Cerebellar nuclear complex (tissue), 1 donor: ENCODE measurements around the gene PHPT1.

Source experiments
- DNase-seq, 2 experiments: peaks; one replicate each; lab custom pipeline; 2025; lab: John Stamatoyannopoulos, UW

PHPT1 gene

DNA sequence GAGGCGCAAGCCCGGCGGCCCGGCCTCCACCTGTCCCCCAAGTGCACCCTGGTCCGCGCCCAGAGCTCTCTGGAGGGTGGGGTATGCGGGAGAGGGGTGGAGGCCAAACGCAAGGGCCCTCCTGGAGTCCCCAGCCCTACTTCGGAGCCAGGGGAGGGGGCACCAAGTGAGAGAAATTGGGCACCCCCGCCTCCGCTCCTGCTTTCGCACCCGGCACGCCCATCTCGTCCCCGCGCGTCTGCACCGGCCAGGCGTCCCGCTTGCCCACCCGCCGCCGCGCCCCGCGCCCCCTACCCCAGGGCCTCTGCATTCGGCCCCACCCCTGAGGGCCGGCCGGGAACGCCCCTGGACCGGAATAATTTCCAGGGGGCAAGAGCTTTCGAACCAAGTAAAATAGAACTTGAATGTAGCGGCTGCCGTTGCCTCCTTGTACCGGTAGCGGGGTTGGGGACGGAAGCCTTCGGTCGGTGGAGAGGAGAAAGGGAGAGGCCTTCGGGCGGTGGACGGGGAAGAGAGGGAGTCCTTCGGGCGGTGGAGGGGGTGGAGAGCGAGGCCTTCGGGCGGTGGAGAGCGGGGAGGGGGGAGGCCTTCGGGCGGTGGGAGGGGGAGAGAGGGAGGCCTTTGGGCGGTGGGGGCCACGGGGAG is 694 bp upstream of the PHPT1 start:
- DNase-seq: no peak

DNA sequence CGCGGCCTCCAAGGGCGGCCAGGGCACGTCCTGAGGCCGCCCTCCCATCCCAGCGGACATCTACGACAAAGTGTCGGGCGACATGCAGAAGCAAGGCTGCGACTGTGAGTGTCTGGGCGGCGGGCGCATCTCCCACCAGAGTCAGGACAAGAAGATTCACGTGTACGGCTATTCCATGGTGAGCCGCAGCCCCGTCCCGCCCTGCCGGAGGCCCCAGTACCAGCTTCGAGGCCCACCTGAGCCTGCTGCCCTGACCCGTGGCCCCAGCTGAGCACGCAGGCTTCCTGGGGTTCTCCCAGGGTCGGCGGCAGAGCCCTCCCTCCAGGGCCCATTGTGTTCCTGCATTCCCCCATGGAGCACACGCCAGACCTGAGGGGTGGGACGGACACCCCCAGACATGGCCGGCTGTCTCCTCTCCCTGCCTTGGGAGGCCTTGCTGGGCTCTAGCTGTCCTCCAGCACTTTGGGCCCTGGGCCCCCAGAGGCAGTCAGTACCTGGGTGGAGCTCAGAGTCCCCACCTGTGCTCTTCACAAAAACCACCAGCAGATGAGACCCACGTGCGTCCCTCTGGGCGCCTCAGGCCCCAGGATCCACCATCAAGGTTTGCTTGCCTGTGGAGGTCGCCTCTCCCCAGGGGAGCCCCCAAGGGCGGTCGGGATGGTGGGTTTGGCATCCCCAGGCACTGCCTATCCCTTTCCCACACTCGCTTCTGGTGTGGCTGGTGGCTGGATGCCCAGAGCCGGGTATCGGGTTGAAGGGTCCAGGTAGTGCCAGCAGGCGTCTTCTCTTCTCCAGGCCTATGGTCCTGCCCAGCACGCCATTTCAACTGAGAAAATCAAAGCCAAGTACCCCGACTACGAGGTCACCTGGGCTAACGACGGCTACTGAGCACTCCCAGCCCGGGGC is 1.0 kb downstream of the PHPT1 start:
- no peak for DNase-seq

DNA sequence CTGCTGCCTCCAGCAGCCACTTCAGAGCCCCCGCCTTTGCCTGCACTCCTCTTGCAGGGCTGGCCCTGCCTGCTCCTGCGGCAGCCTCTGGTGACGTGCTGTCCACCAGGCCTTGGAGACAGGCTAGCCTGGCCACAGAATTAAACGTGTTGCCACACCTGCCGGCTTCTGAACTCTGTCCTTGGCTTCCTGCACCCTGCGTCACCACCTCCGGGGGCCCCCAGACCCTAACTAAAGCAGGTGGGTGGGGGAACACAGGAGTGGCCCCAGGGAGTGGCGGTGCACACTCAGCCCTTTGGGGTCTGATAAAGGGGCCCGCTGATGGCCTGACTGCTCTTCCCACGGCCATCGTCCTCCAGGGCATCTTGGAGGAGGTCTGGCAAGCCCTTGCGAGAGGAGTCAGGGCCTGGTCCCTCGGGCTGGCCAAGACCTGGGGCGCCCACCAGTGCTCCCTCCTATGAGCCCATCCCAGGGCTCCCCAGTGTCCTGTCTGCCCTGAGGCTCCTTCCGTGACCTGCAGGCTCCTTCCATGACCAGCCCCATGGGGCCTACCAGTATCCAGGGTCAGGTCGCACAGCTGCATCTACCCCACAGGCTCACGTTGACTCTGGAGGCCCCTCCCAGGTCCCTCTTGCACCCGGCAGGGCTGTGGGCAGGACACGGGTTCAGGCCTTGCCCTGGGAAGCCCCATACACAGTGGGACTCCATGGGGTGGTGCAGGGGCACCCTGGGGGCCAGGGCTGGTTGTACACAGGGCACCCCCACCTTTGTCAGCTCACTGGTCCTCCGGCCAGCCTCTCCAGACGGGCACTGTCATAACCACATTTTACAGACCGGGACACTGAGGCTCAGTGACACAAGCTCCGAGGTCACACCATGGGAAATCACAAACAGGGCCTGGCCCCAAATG is 1.9 kb downstream of the PHPT1 start:
- DNase-seq: no peak

- no peak for DNase-seq
Observed at GRCh38 chr9:136851941-136852663, 2.9 kb downstream of the PHPT1 start, which contains the start of gene MAMDC4. Gene MAMDC4 (plus strand): TSS chr9:136852346. CDS start chr9:136852417, 71 bp downstream.

- DNase-seq: no peak
Observed at GRCh38 chr9:136852664-136853595, 3.7 kb downstream of the PHPT1 start.

DNA sequence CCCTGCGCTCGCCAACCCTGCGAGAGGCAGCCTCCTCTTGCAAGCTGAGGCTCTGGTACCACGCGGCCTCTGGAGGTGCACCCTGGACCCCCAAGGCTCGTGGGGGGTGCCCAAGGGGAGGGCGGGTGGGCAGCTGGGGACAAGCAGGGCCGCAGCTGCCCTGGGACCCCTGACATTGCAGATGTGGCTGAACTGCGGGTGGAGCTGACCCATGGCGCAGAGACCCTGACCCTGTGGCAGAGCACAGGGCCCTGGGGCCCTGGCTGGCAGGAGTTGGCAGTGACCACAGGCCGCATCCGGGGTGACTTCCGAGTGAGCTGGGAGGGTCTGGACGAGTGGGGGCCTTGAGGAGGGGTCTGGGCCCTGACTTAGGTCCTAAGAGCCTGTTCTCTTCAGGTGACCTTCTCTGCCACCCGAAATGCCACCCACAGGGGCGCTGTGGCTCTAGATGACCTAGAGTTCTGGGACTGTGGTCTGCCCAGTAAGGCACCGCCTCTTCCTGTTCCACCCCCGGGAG is 4.4 kb downstream of the PHPT1 start:
- DNase-seq: no peak

DNA sequence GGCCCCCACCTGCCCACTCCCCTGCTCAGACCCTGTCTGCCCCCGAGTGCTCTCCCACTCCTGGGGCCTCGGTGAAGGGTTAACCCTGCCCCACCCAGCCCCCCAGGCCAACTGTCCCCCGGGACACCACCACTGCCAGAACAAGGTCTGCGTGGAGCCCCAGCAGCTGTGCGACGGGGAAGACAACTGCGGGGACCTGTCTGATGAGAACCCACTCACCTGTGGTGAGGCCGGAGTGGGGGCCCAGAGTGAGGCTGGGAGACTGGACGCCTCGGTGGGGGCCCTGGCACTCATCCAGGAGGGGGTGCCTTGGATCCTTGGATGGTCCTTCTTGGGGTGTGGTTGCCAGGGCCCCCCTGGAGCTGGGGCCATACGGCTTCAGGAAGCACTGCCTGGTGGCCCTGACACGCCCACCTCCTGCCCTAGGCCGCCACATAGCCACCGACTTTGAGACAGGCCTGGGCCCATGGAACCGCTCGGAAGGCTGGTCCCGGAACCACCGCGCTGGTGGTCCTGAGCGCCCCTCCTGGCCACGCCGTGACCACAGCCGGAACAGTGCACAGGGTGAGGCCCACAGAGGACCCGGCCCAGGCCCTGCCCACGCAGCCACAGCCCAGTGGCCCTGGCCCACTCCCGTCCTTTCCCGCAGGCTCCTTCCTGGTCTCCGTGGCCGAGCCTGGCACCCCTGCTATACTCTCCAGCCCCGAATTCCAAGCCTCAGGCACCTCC is 5.1 kb downstream of the PHPT1 start:
- DNase-seq: no peak

- DNase-seq: no peak
Observed at GRCh38 chr9:136854842-136855460, 5.7 kb downstream of the PHPT1 start.

DNA sequence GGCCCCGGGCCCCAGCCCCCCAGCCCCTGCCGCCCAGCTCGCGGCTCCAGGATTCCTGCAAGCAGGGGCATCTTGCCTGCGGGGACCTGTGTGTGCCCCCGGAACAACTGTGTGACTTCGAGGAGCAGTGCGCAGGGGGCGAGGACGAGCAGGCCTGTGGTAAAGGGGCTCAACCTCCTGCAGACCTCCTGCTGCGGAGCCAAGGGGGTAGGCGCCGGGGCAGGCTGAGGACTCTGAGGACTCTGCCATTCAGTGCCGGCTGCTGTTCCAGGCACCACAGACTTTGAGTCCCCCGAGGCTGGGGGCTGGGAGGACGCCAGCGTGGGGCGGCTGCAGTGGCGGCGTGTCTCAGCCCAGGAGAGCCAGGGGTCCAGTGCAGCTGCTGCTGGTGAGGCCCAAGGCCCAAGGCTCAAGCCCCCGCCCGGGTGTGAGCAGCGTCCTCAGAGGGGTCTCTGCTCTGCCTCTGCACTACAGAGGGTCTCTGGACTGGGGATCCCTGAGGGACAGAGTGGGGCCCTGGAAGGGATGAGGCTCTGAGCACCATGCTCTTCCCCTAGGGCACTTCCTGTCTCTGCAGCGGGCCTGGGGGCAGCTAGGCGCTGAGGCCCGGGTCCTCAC is 6.4 kb downstream of the PHPT1 start:
- no peak for DNase-seq

DNA sequence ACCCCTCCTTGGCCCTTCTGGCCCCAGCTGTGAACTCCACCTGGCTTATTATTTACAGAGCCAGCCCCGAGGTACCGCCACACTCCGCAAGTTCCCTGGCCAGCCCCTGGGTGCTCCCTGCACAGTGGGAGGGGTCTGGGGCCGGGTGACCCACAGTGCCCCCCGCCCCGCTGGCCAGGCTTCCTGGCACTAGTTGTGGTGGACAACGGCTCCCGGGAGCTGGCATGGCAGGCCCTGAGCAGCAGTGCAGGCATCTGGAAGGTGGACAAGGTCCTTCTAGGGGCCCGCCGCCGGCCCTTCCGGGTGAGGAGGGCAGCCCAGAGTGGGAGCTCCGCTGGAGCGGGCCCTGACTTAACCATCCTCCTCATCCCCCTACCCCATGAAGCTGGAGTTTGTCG is 6.9 kb downstream of the PHPT1 start:
- DNase-seq: no peak

GRCh38 chr9:136856541-136857141 is 7.4 kb downstream of the PHPT1 start:
- DNase-seq: no peak

DNA sequence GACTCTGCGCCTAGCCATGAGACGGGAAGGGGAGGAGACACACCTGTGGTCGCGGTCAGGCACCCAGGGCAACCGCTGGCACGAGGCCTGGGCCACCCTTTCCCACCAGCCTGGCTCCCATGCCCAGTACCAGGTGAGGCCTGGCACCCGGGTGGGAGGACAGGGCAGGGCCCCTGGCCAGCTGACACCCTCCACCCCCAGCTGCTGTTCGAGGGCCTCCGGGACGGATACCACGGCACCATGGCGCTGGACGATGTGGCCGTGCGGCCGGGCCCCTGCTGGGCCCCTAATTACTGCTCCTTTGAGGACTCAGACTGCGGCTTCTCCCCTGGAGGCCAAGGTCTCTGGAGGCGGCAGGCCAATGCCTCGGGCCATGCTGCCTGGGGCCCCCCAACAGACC is 8.0 kb downstream of the PHPT1 start:
- no peak for DNase-seq

DNA sequence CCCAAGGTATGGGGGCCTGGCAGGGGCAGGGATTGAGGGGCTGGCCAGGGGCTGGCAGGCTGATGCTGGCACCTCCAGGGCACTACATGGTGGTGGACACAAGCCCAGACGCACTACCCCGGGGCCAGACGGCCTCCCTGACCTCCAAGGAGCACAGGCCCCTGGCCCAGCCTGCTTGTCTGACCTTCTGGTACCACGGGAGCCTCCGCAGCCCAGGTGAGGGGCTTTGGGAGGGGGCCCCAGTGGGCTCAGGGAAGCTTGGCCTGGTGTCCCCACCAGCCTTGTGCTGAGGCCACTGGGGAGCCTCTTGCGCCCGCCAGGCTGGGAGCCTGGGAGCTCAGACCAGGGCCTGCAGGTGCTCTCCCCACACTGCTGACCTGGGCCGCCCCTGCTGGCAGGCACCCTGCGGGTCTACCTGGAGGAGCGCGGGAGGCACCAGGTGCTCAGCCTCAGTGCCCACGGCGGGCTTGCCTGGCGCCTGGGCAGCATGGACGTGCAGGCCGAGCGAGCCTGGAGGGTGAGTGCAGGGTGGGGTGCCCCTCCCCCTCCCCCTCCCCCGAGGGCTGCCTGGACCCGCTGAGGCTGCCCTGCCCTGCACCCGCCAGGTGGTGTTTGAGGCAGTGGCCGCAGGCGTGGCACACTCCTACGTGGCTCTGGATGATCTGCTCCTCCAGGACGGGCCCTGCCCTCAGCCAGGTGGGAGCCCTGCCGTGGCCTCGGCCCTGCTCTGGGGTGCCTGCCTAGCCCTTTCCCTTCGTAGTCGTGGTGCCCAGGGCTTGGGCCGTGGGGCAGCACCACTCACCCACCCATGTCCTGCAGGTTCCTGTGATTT is 8.6 kb downstream of the PHPT1 start:
- no peak for DNase-seq

DNA sequence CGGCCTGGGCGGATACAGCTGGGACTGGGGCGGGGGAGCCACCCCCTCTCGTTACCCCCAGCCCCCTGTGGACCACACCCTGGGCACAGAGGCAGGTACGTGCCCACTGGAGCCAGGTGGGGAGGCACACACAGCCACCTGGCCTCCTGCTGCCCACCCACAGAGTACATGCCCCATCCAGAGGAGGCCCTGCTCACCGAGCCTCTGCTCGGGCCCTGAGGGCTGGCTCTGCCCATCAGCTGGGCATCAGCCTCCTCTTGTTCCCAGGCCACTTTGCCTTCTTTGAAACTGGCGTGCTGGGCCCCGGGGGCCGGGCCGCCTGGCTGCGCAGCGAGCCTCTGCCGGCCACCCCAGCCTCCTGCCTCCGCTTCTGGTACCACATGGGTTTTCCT is 9.2 kb downstream of the PHPT1 start:
- DNase-seq: no peak

DNA sequence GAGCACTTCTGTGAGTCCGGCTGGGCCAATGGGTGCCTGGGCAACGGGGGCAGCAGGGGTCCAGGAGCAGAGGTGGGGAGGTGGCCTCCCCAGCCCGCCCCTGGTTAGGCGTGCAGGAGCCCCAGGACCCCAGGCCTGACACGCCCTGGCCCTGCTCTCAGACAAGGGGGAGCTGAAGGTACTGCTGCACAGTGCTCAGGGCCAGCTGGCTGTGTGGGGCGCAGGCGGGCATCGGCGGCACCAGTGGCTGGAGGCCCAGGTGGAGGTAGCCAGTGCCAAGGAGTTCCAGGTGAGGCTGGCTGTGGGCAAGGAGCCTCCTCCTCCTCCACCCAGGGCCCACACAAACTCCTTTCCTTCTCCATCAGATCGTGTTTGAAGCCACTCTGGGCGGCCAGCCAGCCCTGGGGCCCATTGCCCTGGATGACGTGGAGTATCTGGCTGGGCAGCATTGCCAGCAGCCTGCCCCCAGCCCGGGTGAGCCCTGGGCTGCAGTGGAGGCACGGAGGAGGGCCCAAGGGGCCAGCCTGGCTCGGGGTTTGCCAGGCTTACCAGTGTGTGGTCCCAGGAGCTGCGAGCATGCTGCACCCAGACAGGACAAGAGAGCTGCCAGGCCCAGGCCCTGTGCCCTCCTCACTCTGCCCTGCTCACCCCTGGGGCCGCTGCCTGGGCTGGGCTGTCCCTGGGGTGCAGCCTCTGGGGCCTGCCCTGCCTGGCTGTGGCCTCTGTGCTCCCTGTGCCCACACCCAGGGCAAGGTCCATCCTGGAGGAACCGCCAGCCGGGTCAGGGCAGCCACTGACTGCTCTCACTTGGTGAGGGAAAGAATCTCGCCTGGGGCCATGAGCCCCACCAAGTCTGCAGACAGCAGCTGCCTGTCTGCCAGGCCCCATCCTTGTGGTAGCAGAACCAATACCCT is 9.9 kb downstream of the PHPT1 start:
- DNase-seq: no peak

DNA sequence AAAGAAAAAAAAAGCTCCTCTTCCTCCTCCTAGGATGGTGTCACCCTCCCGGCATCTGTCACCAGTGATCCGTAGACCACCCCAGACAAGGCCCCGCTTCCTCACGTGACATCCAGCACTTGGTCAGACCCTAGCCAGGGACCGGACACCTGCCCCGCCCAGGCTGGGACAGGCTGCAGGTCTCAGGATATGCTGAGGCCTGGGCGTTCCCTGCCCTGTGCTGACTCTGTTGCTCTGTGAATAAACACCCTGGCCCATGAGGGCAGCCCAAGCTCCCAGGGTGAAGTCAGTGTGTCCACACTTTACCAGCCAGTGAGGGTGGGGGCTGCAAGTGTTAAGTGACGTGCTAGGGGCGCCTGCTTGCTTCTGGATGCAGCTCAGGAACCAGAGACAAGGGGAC is 11.3 kb downstream of the PHPT1 start:
- no peak for DNase-seq
